K562 (cell line): ENCODE data around the gene LTBP1. TPM values are rescaled to one million over a fixed set of nuclear protein-coding genes. Genes with fewer than 3 reads are reported as not detected.
A peak's percentile ranks its signal among the peaks of the same experiment; 100 is the strongest.

Experiments
- CXXC5 ChIP-seq: fragments of 250-450 bp; sonication (Bioruptor Pico); IDR thresholded peaks from 2 replicates; pipeline ENCODE4 v1.8.0; 2022; ENCODE audit warnings: inconsistent platforms, mild to moderate bottlenecking, moderate library complexity
- GATAD2A ChIP-seq: fragments of 450-650 bp; IDR thresholded peaks from 2 replicates; pipeline ENCODE4 v1.6.1; 2017
- HMBOX1 ChIP-seq: sonication (generic); IDR thresholded peaks from 2 replicates; pipeline ENCODE4 v1.6.1; 2016
- NONO ChIP-seq, 2 experiments: fragments of 200-400 bp in 1 of 2; fragments of 450-650 bp in 1 of 2; formaldehyde crosslinking in 1 of 2; IDR thresholded peaks; 2 replicates each; pipeline ENCODE4 v1.6.1; 2017; ENCODE audit warnings: low read depth in 2 of 2, mild to moderate bottlenecking in 2 of 2, moderate library complexity in 2 of 2, low read length in 1 of 2
- POLR2G ChIP-seq: fragments of 200-400 bp; formaldehyde crosslinking; IDR thresholded peaks from 2 replicates; pipeline ENCODE4 v1.6.1; 2017; ENCODE audit warnings: low read depth, mild to moderate bottlenecking, antibody characterized with exemption, low read length, moderate library complexity
- RBFOX2 ChIP-seq: fragments of 200-400 bp; formaldehyde crosslinking; IDR thresholded peaks from 2 replicates; pipeline ENCODE4 v1.6.1; 2017; ENCODE audit warnings: low read depth, mild to moderate bottlenecking, low read length, moderate library complexity
- SAFB ChIP-seq: fragments of 200-400 bp; formaldehyde crosslinking; IDR thresholded peaks from 2 replicates; pipeline ENCODE4 v1.6.1; 2017; ENCODE audit warnings: low read depth, low read length, borderline replicate concordance
- ZBTB40 ChIP-seq, 2 experiments: fragments of 450-650 bp in 1 of 2; sonication (generic) in 1 of 2; formaldehyde crosslinking in 1 of 2; IDR thresholded peaks; 2 replicates each; pipeline versions ENCODE4 v1.7.1 to v1.9.0; 2016 to 2022; ENCODE audit warnings: inconsistent platforms in 1 of 2, mild to moderate bottlenecking in 1 of 2, missing genetic modification reagents in 1 of 2
- ZFP1 ChIP-seq: fragments of 450-650 bp; formaldehyde crosslinking; IDR thresholded peaks from 2 replicates; pipeline ENCODE4 v1.4.0; 2020; ENCODE audit warnings: mild to moderate bottlenecking, mixed read lengths
- ZNF436 ChIP-seq: fragments of 250-450, 450-650 bp; sonication (Bioruptor Pico); formaldehyde crosslinking; IDR thresholded peaks from 2 replicates; pipeline ENCODE4 v1.7.0; 2020; ENCODE audit warnings: mild to moderate bottlenecking
- polyA plus RNA-seq, 8 experiments: library from polyadenylated mRNA; depleted of rRNA in 4 of 8; stranded (reverse) in 5 of 8; unstranded in 3 of 8; fragments of >200 nt; fragmentation: Nextera tagmentation in 2 of 8; fragmentation: Illumina TruSeq in 1 of 8; extraction: Ambion mirVana in 2 of 8; extraction: Trizol in 1 of 8; gene quantifications; 2 replicates each; pipeline versions ENCODE4 v1.2.1 to v1.2.3, GENCODE V29; 2011 to 2014; ENCODE audit warnings: inconsistent platforms in 1 of 8, missing spikeins in 1 of 8
- total RNA-seq, 7 experiments: library from RNA; depleted of rRNA in 6 of 7; stranded (reverse); fragments of >200 nt in 6 of 7; fragmentation: Illumina TruSeq in 2 of 7; extraction: Trizol in 2 of 7; gene quantifications; 2 replicates each; pipeline versions ENCODE4 v1.2.1 to v1.2.3, GENCODE V29; 2011 to 2021; ENCODE audit warnings: low replicate concordance in 1 of 7
- TF ChIP-seq, protein P1 (sequence below): sonication (generic); formaldehyde crosslinking; IDR thresholded peaks from 2 replicates; pipeline ENCODE4 v1.5.0; 2020; ENCODE audit warnings: missing genetic modification reagents
- TF ChIP-seq, protein P2 (sequence below): sonication (generic); formaldehyde crosslinking; IDR thresholded peaks from 2 replicates; pipeline ENCODE4 v1.8.0; 2022; ENCODE audit warnings: missing genetic modification reagents, mild to moderate bottlenecking, borderline replicate concordance
- TF ChIP-seq, protein P3 (sequence below): sonication (generic); formaldehyde crosslinking; IDR thresholded peaks from 2 replicates; pipeline ENCODE4 v1.8.0; 2022; ENCODE audit warnings: missing genetic modification reagents, mild to moderate bottlenecking, moderate library complexity, borderline replicate concordance

LTBP1 gene
- total and polyA plus RNA-seq, 9 of the 15 experiments (the other 6 are each of a cell fraction or from before 2014, with no cell fraction given), result 3.6 to 16.4 (median 8.5) TPM

DNA sequence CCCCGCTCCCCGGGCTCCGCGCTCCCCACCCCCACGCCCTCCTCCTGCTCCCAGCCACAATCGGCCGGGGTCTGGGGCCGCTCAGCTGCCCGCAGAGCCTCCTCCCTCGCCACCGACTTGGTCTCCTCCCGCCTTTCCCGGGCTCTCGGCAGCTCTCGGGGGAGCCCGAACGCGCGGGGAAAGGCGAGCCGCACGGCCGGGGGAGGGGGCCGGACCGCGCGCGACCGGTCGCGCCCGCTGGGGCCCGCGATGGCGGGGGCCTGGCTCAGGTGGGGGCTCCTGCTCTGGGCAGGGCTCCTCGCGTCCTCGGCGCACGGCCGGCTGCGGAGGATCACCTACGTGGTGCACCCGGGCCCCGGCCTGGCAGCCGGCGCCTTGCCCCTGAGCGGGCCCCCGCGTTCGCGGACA is 327 bp downstream of the LTBP1 start (continued):
- TF ChIP-seq, protein P1, sequence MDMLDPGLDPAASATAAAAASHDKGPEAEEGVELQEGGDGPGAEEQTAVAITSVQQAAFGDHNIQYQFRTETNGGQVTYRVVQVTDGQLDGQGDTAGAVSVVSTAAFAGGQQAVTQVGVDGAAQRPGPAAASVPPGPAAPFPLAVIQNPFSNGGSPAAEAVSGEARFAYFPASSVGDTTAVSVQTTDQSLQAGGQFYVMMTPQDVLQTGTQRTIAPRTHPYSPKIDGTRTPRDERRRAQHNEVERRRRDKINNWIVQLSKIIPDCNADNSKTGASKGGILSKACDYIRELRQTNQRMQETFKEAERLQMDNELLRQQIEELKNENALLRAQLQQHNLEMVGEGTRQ (CRISPR knock-in tag), result no peak
- TF ChIP-seq, protein P2, sequence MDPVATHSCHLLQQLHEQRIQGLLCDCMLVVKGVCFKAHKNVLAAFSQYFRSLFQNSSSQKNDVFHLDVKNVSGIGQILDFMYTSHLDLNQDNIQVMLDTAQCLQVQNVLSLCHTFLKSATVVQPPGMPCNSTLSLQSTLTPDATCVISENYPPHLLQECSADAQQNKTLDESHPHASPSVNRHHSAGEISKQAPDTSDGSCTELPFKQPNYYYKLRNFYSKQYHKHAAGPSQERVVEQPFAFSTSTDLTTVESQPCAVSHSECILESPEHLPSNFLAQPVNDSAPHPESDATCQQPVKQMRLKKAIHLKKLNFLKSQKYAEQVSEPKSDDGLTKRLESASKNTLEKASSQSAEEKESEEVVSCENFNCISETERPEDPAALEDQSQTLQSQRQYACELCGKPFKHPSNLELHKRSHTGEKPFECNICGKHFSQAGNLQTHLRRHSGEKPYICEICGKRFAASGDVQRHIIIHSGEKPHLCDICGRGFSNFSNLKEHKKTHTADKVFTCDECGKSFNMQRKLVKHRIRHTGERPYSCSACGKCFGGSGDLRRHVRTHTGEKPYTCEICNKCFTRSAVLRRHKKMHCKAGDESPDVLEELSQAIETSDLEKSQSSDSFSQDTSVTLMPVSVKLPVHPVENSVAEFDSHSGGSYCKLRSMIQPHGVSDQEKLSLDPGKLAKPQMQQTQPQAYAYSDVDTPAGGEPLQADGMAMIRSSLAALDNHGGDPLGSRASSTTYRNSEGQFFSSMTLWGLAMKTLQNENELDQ (CRISPR knock-in tag), result no peak
- TF ChIP-seq, protein P3, sequence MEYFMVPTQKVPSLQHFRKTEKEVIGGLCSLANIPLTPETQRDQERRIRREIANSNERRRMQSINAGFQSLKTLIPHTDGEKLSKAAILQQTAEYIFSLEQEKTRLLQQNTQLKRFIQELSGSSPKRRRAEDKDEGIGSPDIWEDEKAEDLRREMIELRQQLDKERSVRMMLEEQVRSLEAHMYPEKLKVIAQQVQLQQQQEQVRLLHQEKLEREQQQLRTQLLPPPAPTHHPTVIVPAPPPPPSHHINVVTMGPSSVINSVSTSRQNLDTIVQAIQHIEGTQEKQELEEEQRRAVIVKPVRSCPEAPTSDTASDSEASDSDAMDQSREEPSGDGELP (CRISPR knock-in tag), result peak; percentile 5; the same call in 1 of the 2 replicates
- TF ChIP-seq ZNF436 (CRISPR knock-in tag) (no peak), NONO (IDR thresholded peaks at IDR 0.05; ENCODE audit: low read depth in 2 of 2, low read length in 1 of 2) (peak in 1 of 2 experiments; percentile 35; a peak in 1 of 4 replicates), ZFP1 (CRISPR knock-in tag) (no peak), GATAD2A (no peak), CXXC5 (CRISPR knock-in tag) (0 out of 2 replicates have a peak, but pooled peaks have one; percentile 12), RBFOX2 (peak; percentile 68), HMBOX1 (no peak), POLR2G (peak; percentile 77), SAFB (peak; percentile 78), ZBTB40 (IDR thresholded peaks at IDR 0.05) (no peak), ZBTB40 (CRISPR knock-in tag; IDR thresholded peaks at IDR 0.05) (no peak)
